HCT116 (cell line): Measurements from ENCODE around the gene PNO1. TPM values are rescaled to one million over a fixed set of nuclear protein-coding genes. Genes with fewer than 3 reads are reported as not detected.

Source experiments
- ATAC-seq: fragments of 200-7000 bp; cut with Tn5 transposase; 2 replicates; pipeline ENCODE4 v1.9.1; 2020; ENCODE audit warnings: mild to moderate bottlenecking, moderate library complexity
- BruUV-seq: library from RNA; stranded (reverse); fragments of 400-500 nt; replicated peaks from 2 replicates; lab custom pipeline; 2021; lab: Mats Ljungman, UMichigan
- CTCF ChIA-PET: fragments of 300-600 bp; sonication (Branson Sonifier 250); formaldehyde crosslinking; loops from one replicate; lab custom pipeline; 2021; ENCODE audit warnings: antibody characterized with exemption; lab: Charles Lee
- POLR2A ChIA-PET: fragments of 300-600, 350-600 bp; sonication (Branson Sonifier 250); formaldehyde crosslinking; loops from one replicate; lab custom pipeline; 2021; ENCODE audit warnings: antibody characterized with exemption; lab: Charles Lee
- RAD21 ChIA-PET, 2 experiments: fragments of 300-600 bp; sonication (Branson Sonifier 250); formaldehyde crosslinking; loops; one replicate each; lab custom pipeline; 2023; ENCODE audit warnings: low total read pairs in 2 of 2; ENCODE audit not compliant: uncharacterized antibody in 2 of 2, unreplicated experiment in 2 of 2, low non-redundant PET in 1 of 2; lab: Charles Lee
- DNase-seq: peaks from one replicate; pipeline ENCODE4 v3.0.0-alpha.2; 2010; ENCODE audit warnings: low read depth, low spot score
- H2AFZ ChIP-seq: fragments of 200-600 bp; shearing (Covaris generic), sonication (generic); 2 replicates; pipeline ENCODE4 v1.6.1; 2017; ENCODE audit warnings: low read depth, mixed run types, mixed read lengths, antibody characterized with exemption, low read length; ENCODE audit not compliant: poor library complexity, severe bottlenecking
- H3K27ac ChIP-seq: 2 replicates; pipeline ENCODE4 v1.5.1; 2012; ENCODE audit warnings: low read depth, low read length
- H3K27me3 ChIP-seq: fragments of 200-600 bp; sonication (generic); 2 replicates; pipeline ENCODE4 v1.6.1; 2016; ENCODE audit warnings: mixed run types, low read length, mixed read lengths; ENCODE audit not compliant: insufficient read depth
- H3K36me3 ChIP-seq, 2 experiments: fragments of 200-500 bp in 1 of 2; fragments of 200-600 bp in 1 of 2; sonication (Bioruptor generic) in 1 of 2; sonication (generic) in 1 of 2; 2 replicates each; pipeline versions ENCODE4 v1.5.1 to v1.6.1; 2014 to 2016; ENCODE audit warnings: low read length in 2 of 2, inconsistent platforms in 1 of 2, mixed read lengths in 1 of 2, mixed run types in 1 of 2; ENCODE audit not compliant: insufficient read depth in 2 of 2, control insufficient read depth in 1 of 2
- H3K4me1 ChIP-seq, 2 experiments: fragments of 200-600 bp in 1 of 2; sonication (generic) in 1 of 2; 2 replicates each; pipeline versions ENCODE4 v1.5.1 to v1.6.1; 2012 to 2017; ENCODE audit warnings: low read length in 2 of 2, inconsistent platforms in 1 of 2, mild to moderate bottlenecking in 1 of 2, mixed read lengths in 1 of 2, mixed run types in 1 of 2, moderate library complexity in 1 of 2; ENCODE audit not compliant: insufficient read depth in 2 of 2, control insufficient read depth in 1 of 2
- H3K4me2 ChIP-seq: fragments of 200-600 bp; sonication (generic); 2 replicates; pipeline ENCODE4 v1.6.1; 2017; ENCODE audit warnings: mixed run types, low read length, mixed read lengths
- H3K4me3 ChIP-seq, 2 experiments: fragments of 200-600 bp in 1 of 2; sonication (generic) in 1 of 2; replicated peaks in 1 of 2; 2 replicates each; pipeline ENCODE4 v1.5.1; 2011 to 2016; ENCODE audit warnings: low read length in 2 of 2, control low read depth in 1 of 2, low read depth in 1 of 2, mild to moderate bottlenecking in 1 of 2, mixed read lengths in 1 of 2, mixed run types in 1 of 2
- H3K79me2 ChIP-seq: fragments of 200-600 bp; sonication (generic); 2 replicates; pipeline ENCODE4 v1.6.1; 2017; ENCODE audit warnings: mild to moderate bottlenecking, mixed run types, low read length, moderate library complexity, mixed read lengths; ENCODE audit not compliant: insufficient read depth
- H3K9ac ChIP-seq: fragments of 200-600 bp; sonication (generic); 2 replicates; pipeline ENCODE4 v1.6.1; 2016; ENCODE audit warnings: low read length, mixed read lengths
- H3K9me2 ChIP-seq: fragments of 200-600 bp; sonication (generic), shearing (Covaris generic); 2 replicates; pipeline ENCODE4 v1.6.1; 2017; ENCODE audit warnings: mixed run types, mild to moderate bottlenecking, moderate library complexity; ENCODE audit not compliant: insufficient read depth
- H3K9me3 ChIP-seq, 2 experiments: fragments of 200-500 bp in 1 of 2; fragments of 200-600 bp in 1 of 2; sonication (Bioruptor generic) in 1 of 2; sonication (generic) in 1 of 2; 2 replicates each; pipeline ENCODE4 v1.6.1; 2014 to 2017; ENCODE audit warnings: low read length in 2 of 2, mixed read lengths in 2 of 2, inconsistent platforms in 1 of 2, low read depth in 1 of 2, mild to moderate bottlenecking in 1 of 2, mixed run types in 1 of 2, moderate library complexity in 1 of 2; ENCODE audit not compliant: control insufficient read depth in 1 of 2, insufficient read depth in 1 of 2
- H4K20me1 ChIP-seq: fragments of 200-600 bp; sonication (generic), shearing (Covaris generic); 2 replicates; pipeline ENCODE4 v1.6.1; 2017; ENCODE audit warnings: mixed run types, mild to moderate bottlenecking, moderate library complexity; ENCODE audit not compliant: insufficient read depth
- CBX3 ChIP-seq: IDR thresholded peaks from 2 replicates; pipeline ENCODE4 v1.6.1; 2012; ENCODE audit warnings: low read depth
- CTCF ChIP-seq, 3 experiments: fragments of 200-600 bp in 1 of 3; sonication (generic) in 1 of 3; IDR thresholded peaks in 2 of 3; conservative IDR thresholded peaks in 1 of 3; 2 replicates each; pipeline ENCODE4 v1.5.1; 2012 to 2017; ENCODE audit warnings: low read depth in 2 of 3, low read length in 2 of 3, antibody characterized with exemption in 1 of 3, borderline replicate concordance in 1 of 3, control low read depth in 1 of 3, mild to moderate bottlenecking in 1 of 3, mixed read lengths in 1 of 3, mixed run types in 1 of 3, moderate library complexity in 1 of 3; ENCODE audit not compliant: insufficient read depth in 1 of 3
- EGR1 ChIP-seq: IDR thresholded peaks from 2 replicates; pipeline ENCODE4 v1.6.1; 2012; ENCODE audit warnings: low read depth
- EZH2 ChIP-seq: fragments of 200-600 bp; sonication (generic); IDR thresholded peaks from 2 replicates; pipeline ENCODE4 v1.6.1; 2017; ENCODE audit warnings: antibody characterized with exemption, mixed run types
- EZH2phosphoT487 ChIP-seq: fragments of 200-600 bp; IDR thresholded peaks from 2 replicates; pipeline ENCODE4 v1.6.1; 2018; ENCODE audit warnings: antibody characterized with exemption, borderline replicate concordance
- FOSL1 ChIP-seq: IDR thresholded peaks from 2 replicates; pipeline ENCODE4 v1.6.1; 2012; ENCODE audit warnings: low read depth
- JUND ChIP-seq: IDR thresholded peaks from 2 replicates; pipeline ENCODE4 v1.6.1; 2012
- MAX ChIP-seq: IDR thresholded peaks from 2 replicates; pipeline ENCODE4 v1.6.1; 2012
- POLR2A ChIP-seq: IDR thresholded peaks from 2 replicates; pipeline ENCODE4 v1.7.0; 2011; ENCODE audit warnings: borderline replicate concordance; ENCODE audit not compliant: insufficient read depth, insufficient read length; ENCODE audit errors: extremely low read depth
- POLR2AphosphoS5 ChIP-seq: IDR thresholded peaks from 2 replicates; pipeline ENCODE4 v1.6.1; 2011; ENCODE audit warnings: mild to moderate bottlenecking, low read depth, low read length, moderate library complexity
- RAD21 ChIP-seq: IDR thresholded peaks from 2 replicates; pipeline ENCODE4 v1.6.1; 2012; ENCODE audit warnings: low read depth, mild to moderate bottlenecking
- REST ChIP-seq: IDR thresholded peaks from 2 replicates; pipeline ENCODE4 v1.6.1; 2012; ENCODE audit warnings: low read depth
- SIN3A ChIP-seq: IDR thresholded peaks from 2 replicates; pipeline ENCODE4 v1.6.1; 2012; ENCODE audit warnings: low read depth
- SP1 ChIP-seq: IDR thresholded peaks from 2 replicates; pipeline ENCODE4 v1.6.1; 2012; ENCODE audit warnings: low read depth
- SRF ChIP-seq: IDR thresholded peaks from 2 replicates; pipeline ENCODE4 v1.6.1; 2012; ENCODE audit warnings: low read depth
- TCF7L2 ChIP-seq: IDR thresholded peaks from 2 replicates; pipeline ENCODE4 v1.7.0; 2011; ENCODE audit warnings: borderline replicate concordance, inconsistent platforms; ENCODE audit not compliant: insufficient read depth, insufficient read length; ENCODE audit errors: extremely low read depth
- YY1 ChIP-seq: IDR thresholded peaks from 2 replicates; pipeline ENCODE4 v1.6.1; 2011; ENCODE audit warnings: low read length, low read depth, moderate library complexity, mild to moderate bottlenecking; ENCODE audit not compliant: insufficient replicate concordance; ENCODE audit errors: extremely low read depth
- ZNF274 ChIP-seq: fragments of 200-500 bp; sonication (Bioruptor generic); IDR thresholded peaks from 2 replicates; pipeline ENCODE4 v1.6.1; 2014; ENCODE audit warnings: mild to moderate bottlenecking, low read depth, low read length, inconsistent platforms
- intact Hi-C: fragments of 100-400 bp; cut with micrococcal nuclease; formaldehyde crosslinking; loops from 2 replicates; pipeline ENCODE4 v1.10.0; 2022
- total RNA-seq: library from RNA; stranded (reverse); gene quantifications from one replicate; pipeline ENCODE4 v1.2.1, GENCODE V29; 2021; ENCODE audit not compliant: unreplicated experiment

The PNO1 gene
- total RNA-seq, 1 experiment from 2014 or later, result 23.3 TPM

- H3K9me3 ChIP-seq, result no peaks in the 10 kb centered on the region
- H3K79me2 ChIP-seq, result no peaks in the 10 kb centered on the region
- ChIA-PET POLR2A (no interaction called here), RAD21 (no interaction called here), CTCF (interaction anchor here (0.9 kb wide), 1 partner anchor 166 kb away, joined by 4 read pairs; no protein-coding TSS in a partner anchor)
- no peak overlapping the region for H3K4me3 ChIP-seq
- no peaks in the 10 kb centered on the region; the same call in 1 of the 2 replicates for H3K27me3 ChIP-seq
- no peaks in the 10 kb centered on the region for H3K36me3 ChIP-seq
- DNase-seq (no peak), ATAC-seq (no peak)
- H3K4me1 ChIP-seq, result peaks cover 0 to 4% of the 10 kb centered on the region in 2 experiments; a peak in 1 of 4 replicates
- no peak overlapping the region for H3K4me2 ChIP-seq
- no peak overlapping the region for H2AFZ ChIP-seq
- no peaks in the 10 kb centered on the region for H4K20me1 ChIP-seq
- no peak overlapping the region for H3K9ac ChIP-seq
- no peaks in the 10 kb centered on the region for H3K9me2 ChIP-seq
- no TSS peak for BruUV-seq
- intact Hi-C loops, result no loop called here
- no peak overlapping the region for H3K27ac ChIP-seq
- TF ChIP-seq EZH2 (no peak), EZH2phosphoT487 (no peak), POLR2AphosphoS5 (no peak), EGR1 (no peak), SRF (no peak), SP1 (no peak), ZNF274 (no peak), CTCF (IDR thresholded peaks at IDR 0.05 in 2 of 3, conservative IDR thresholded peaks at IDR 0.05 in 1 of 3; ENCODE audit: borderline replicate concordance in 1 of 3, insufficient read depth in 1 of 3, low read depth in 2 of 3, low read length in 2 of 3) (no peak), RAD21 (no peak), YY1 (no peak), TCF7L2 (no peak), POLR2A (no peak), JUND (no peak), CBX3 (no peak), FOSL1 (no peak), SIN3A (no peak), MAX (no peak), REST (no peak)
Measured at GRCh38 chr2:68118816-68119215, 38.9 kb upstream of the PNO1 start.
